Measurements from ENCODE around the gene CEMIP. TPM values are rescaled to one million over a fixed set of nuclear protein-coding genes. Genes with fewer than 3 reads are reported as not detected.

Gene CEMIP
- total RNA-seq, 1 donor from 2014 or later, result 0.44 TPM

GRCh38 chr15:80768158-80768557 lies 11.0 kb upstream of the CEMIP start:
- no peak for TF ChIP-seq CTCF (IDR thresholded peaks at IDR 0.05; ENCODE audit: borderline replicate concordance)
- Histone ChIP-seq H3K4me1 (no peaks in the 10 kb centered on the region), H3K4me3 (no peak overlapping the region), H3K9me3 (replicated peaks) (no peaks in the 10 kb centered on the region), H3K27me3 (ENCODE audit: low read depth) (no peaks in the 10 kb centered on the region), H3K27ac (replicated peaks) (no peak overlapping the region), H3K36me3 (no peaks in the 10 kb centered on the region)
- no peak for DNase-seq
- intact Hi-C loops (cut with micrococcal nuclease), result no loop called here

- Histone ChIP-seq H3K36me3 (no peaks in the 10 kb centered on the region), H3K27ac (replicated peaks) (no peak overlapping the region), H3K4me3 (no peak overlapping the region), H3K4me1 (no peaks in the 10 kb centered on the region), H3K27me3 (ENCODE audit: low read depth) (no peaks in the 10 kb centered on the region), H3K9me3 (replicated peaks) (no peaks in the 10 kb centered on the region)
- intact Hi-C loops (cut with micrococcal nuclease), result no loop called here
- DNase-seq, result no peak
- TF ChIP-seq CTCF (IDR thresholded peaks at IDR 0.05; ENCODE audit: borderline replicate concordance), result no peak
These were observed 9.9 kb upstream of the CEMIP start for GRCh38 chr15:80769153-80769828.

- Histone ChIP-seq H3K4me3 (no peak overlapping the region), H3K4me1 (no peaks in the 10 kb centered on the region), H3K9me3 (replicated peaks) (no peaks in the 10 kb centered on the region), H3K27me3 (ENCODE audit: low read depth) (no peaks in the 10 kb centered on the region), H3K27ac (replicated peaks) (no peak overlapping the region), H3K36me3 (no peaks in the 10 kb centered on the region)
- intact Hi-C loops (cut with micrococcal nuclease), result loop anchor here (10.0 kb wide), 2 partner anchors 115 to 195 kb away; no protein-coding TSS in a partner anchor
- no peak for TF ChIP-seq CTCF (IDR thresholded peaks at IDR 0.05; ENCODE audit: borderline replicate concordance)
- DNase-seq, result no peak
These were observed 9.1 kb upstream of the CEMIP start for GRCh38 chr15:80769829-80770705.

GRCh38 chr15:80773122-80773551 lies 6.0 kb upstream of the CEMIP start:
- DNase-seq, result no peak
- Histone ChIP-seq H3K9me3 (replicated peaks) (no peaks in the 10 kb centered on the region), H3K27ac (replicated peaks) (no peak overlapping the region), H3K4me3 (no peak overlapping the region), H3K27me3 (ENCODE audit: low read depth) (peaks cover 8% of the 10 kb centered on the region), H3K4me1 (peaks cover 18% of the 10 kb centered on the region), H3K36me3 (no peaks in the 10 kb centered on the region)
- TF ChIP-seq CTCF (IDR thresholded peaks at IDR 0.05; ENCODE audit: borderline replicate concordance), result no peak
- intact Hi-C loops (cut with micrococcal nuclease), result loop anchor here (10.0 kb wide), 2 partner anchors 118 to 192 kb away; no protein-coding TSS in a partner anchor

GRCh38 chr15:80773792-80774352 lies 5.3 kb upstream of the CEMIP start:
- no peak for TF ChIP-seq CTCF (IDR thresholded peaks at IDR 0.05; ENCODE audit: borderline replicate concordance)
- Histone ChIP-seq H3K27me3 (ENCODE audit: low read depth) (peaks cover 15% of the 10 kb centered on the region), H3K4me1 (peaks cover 23% of the 10 kb centered on the region), H3K9me3 (replicated peaks) (no peaks in the 10 kb centered on the region), H3K36me3 (no peaks in the 10 kb centered on the region), H3K27ac (replicated peaks) (no peak overlapping the region), H3K4me3 (no peak overlapping the region)
- intact Hi-C loops (cut with micrococcal nuclease), result loop anchor here (10.0 kb wide), 2 partner anchors 119 to 191 kb away; no protein-coding TSS in a partner anchor
- no peak for DNase-seq

Data from left ventricle myocardium inferior (tissue), 1 donor.